AG04449 (cell line): ENCODE data around the gene RAB37.

Source experiments
- CTCF ChIA-PET: fragments of 350-600 bp; formaldehyde crosslinking; extraction: SDS; loops from one replicate; lab custom pipeline; 2021; ENCODE audit warnings: antibody characterized with exemption; lab: Yijun Ruan, JAX
- POLR2A ChIA-PET: fragments of 400-600, 350-600 bp; formaldehyde crosslinking; extraction: SDS; loops from one replicate; lab custom pipeline; 2020; ENCODE audit warnings: antibody characterized with exemption, inconsistent platforms; lab: Yijun Ruan, JAX
- DNase-seq: peaks from one replicate; pipeline ENCODE4 v3.0.0-alpha.2; 2010; ENCODE audit warnings: low read depth, low spot score
- H3K4me3 ChIP-seq: 2 replicates; pipeline ENCODE4 v1.5.1; 2011; ENCODE audit warnings: low read depth, mild to moderate bottlenecking, control low read depth, low read length
- TF ChIP-seq, protein P1 (sequence below): IDR thresholded peaks from one replicate; pipeline ENCODE4 v1.5.1; 2011; ENCODE audit warnings: mild to moderate bottlenecking, moderate library complexity, low read length, control low read depth, inconsistent platforms; ENCODE audit not compliant: insufficient read depth; ENCODE audit errors: missing control alignments

The RAB37 gene

GRCh38 chr17:74786431-74787055 is 49.5 kb downstream of the RAB37 start:
- DNase-seq: no peak
- TF ChIP-seq, protein P1, sequence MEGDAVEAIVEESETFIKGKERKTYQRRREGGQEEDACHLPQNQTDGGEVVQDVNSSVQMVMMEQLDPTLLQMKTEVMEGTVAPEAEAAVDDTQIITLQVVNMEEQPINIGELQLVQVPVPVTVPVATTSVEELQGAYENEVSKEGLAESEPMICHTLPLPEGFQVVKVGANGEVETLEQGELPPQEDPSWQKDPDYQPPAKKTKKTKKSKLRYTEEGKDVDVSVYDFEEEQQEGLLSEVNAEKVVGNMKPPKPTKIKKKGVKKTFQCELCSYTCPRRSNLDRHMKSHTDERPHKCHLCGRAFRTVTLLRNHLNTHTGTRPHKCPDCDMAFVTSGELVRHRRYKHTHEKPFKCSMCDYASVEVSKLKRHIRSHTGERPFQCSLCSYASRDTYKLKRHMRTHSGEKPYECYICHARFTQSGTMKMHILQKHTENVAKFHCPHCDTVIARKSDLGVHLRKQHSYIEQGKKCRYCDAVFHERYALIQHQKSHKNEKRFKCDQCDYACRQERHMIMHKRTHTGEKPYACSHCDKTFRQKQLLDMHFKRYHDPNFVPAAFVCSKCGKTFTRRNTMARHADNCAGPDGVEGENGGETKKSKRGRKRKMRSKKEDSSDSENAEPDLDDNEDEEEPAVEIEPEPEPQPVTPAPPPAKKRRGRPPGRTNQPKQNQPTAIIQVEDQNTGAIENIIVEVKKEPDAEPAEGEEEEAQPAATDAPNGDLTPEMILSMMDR: no peak
- ChIA-PET POLR2A (no interaction called here), CTCF (interaction anchor here (1.0 to 21.5 kb wide), 6 partner anchors 10 to 171 kb away, joined by 3 to 692 read pairs (median 4); partner anchors contain the start of genes GRIN2C and NAT9)
- H3K4me3 ChIP-seq: no peak overlapping the region

GRCh38 chr17:74790161-74791058 is 53.4 kb downstream of the RAB37 start:
- POLR2A ChIA-PET: no interaction called here
- TF ChIP-seq, protein P1: no peak
- CTCF ChIA-PET: interaction anchor here (0.6 to 21.5 kb wide), 29 partner anchors 7 to 222 kb away, joined by 3 to 692 read pairs (median 7); partner anchors contain the start of genes FDXR, GRIN2C, MRPL58 and NAT9
- DNase-seq: no peak
- H3K4me3 ChIP-seq: no peak overlapping the region

GRCh38 chr17:74792586-74793105 is 55.6 kb downstream of the RAB37 start:
- ChIA-PET CTCF (interaction anchor here (1.1 to 21.5 kb wide), 15 partner anchors 8 to 166 kb away, joined by 3 to 692 read pairs (median 25); partner anchors contain the start of genes GRIN2C and NAT9), POLR2A (no interaction called here)
- DNase-seq: no peak
- TF ChIP-seq, protein P1: no peak
- no peak overlapping the region for H3K4me3 ChIP-seq

- no peak overlapping the region for H3K4me3 ChIP-seq
- DNase-seq: no peak
- TF ChIP-seq, protein P1: no peak
- POLR2A ChIA-PET: no interaction called here
- CTCF ChIA-PET: interaction anchor here (0.6 to 21.5 kb wide), 7 partner anchors 11 to 163 kb away, joined by 3 to 692 read pairs (median 7); partner anchors contain the start of genes GRIN2C and NAT9
These were observed 58.4 kb downstream of the RAB37 start for GRCh38 chr17:74795327-74796020.

DNA sequence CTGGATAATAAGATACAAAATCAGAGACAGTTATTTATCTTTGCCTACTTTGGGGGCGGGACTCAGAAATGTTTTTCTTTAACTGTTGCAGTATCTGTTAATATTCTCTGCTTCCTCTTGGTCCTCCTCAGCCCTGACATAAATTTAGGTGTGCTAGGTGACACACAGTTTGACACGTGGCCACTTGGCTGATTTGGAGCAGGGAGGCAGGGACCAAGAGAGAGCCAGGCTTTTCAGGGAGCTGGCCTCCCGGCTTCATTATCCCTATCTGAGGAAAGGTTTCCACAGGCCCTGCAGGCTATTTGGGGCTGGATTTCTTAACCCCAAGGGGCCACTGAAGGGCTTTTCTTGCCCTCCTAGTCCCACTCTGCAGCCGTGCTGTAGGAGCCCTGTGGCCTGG is 59.2 kb downstream of the RAB37 start:
- ChIA-PET POLR2A (interaction anchor here (1.1 kb wide), 1 partner anchor 20 kb away, joined by 4 read pairs; the partner anchor contains the start of gene NAT9), CTCF (interaction anchor here (1.2 to 21.5 kb wide), 4 partner anchors 12 to 162 kb away, joined by 5 to 692 read pairs (median 54); partner anchors contain the start of genes GRIN2C and NAT9)
- no peak for DNase-seq
- TF ChIP-seq, protein P1: no peak
- H3K4me3 ChIP-seq: no peak overlapping the region
